Measurements from ENCODE around the gene RNF130. TPM values are rescaled to one million over a fixed set of nuclear protein-coding genes. Genes with fewer than 3 reads are reported as not detected.

The RNF130 gene
- total RNA-seq, 4 donors from 2014 or later, result 161 to 309 (median 212) TPM

GRCh38 chr5:179969110-179969509, 102.4 kb downstream of the RNF130 start:
- no peak for TF ChIP-seq CTCF (IDR thresholded peaks at IDR 0.05; ENCODE audit: low read depth)

GRCh38 chr5:179967489-179967888, 104.1 kb downstream of the RNF130 start:
- no peak for TF ChIP-seq CTCF (IDR thresholded peaks at IDR 0.05; ENCODE audit: low read depth)

GRCh38 chr5:179964015-179964414, 107.5 kb downstream of the RNF130 start:
- no peak for TF ChIP-seq CTCF (IDR thresholded peaks at IDR 0.05; ENCODE audit: low read depth)

GRCh38 chr5:179963375-179963774, 108.2 kb downstream of the RNF130 start:
- no peak for TF ChIP-seq CTCF (IDR thresholded peaks at IDR 0.05; ENCODE audit: low read depth)

- TF ChIP-seq CTCF (IDR thresholded peaks at IDR 0.05; ENCODE audit: low read depth), result no peak
Observed at GRCh38 chr5:179960204-179960831, 111.2 kb downstream of the RNF130 start.

GRCh38 chr5:179959641-179960040, 111.9 kb downstream of the RNF130 start:
- no peak for TF ChIP-seq CTCF (IDR thresholded peaks at IDR 0.05; ENCODE audit: low read depth)

GRCh38 chr5:179955630-179956029, 115.9 kb downstream of the RNF130 start:
- TF ChIP-seq CTCF (IDR thresholded peaks at IDR 0.05; ENCODE audit: low read depth), result no peak
